Measurements from ENCODE around the gene HPCA.

GRCh38 chr1:32937061-32937460 lies 50.8 kb downstream of the HPCA start:
- TF ChIP-seq CTCF (conservative IDR thresholded peaks at IDR 0.05): no peak
- no peak for TF ChIP-seq ZFX (IDR thresholded peaks at IDR 0.05)

Data from C4-2B (cell line).